Naive B cell (primary cell): ENCODE measurements around the gene ZNF354C. TPM values are rescaled to one million over a fixed set of nuclear protein-coding genes. Genes with fewer than 3 reads are reported as not detected.

Experiments
- ATAC-seq, 2 donors: fragments of 150-1000 bp; cut with Tn5 transposase; 2 replicates each; pipeline ENCODE4 v1.10.0; 2021; ENCODE audit warnings: low read depth in 2 of 2, mild to moderate bottlenecking in 2 of 2, moderate library complexity in 2 of 2
- DNase-seq: peaks from one replicate; pipeline ENCODE4 v3.0.0; 2022
- H3K27ac Mint-ChIP-seq, 6 donors: one replicate each; pipeline ENCODE4 v1.8.0; 2020 to 2022; ENCODE audit warnings: mild to moderate bottlenecking in 6 of 6, mixed read lengths in 6 of 6, moderate library complexity in 5 of 6, inconsistent platforms in 2 of 6
- H3K27me3 Mint-ChIP-seq, 3 donors: one replicate each; pipeline ENCODE4 v1.8.0; 2021 to 2022; ENCODE audit warnings: mixed read lengths in 3 of 3, mild to moderate bottlenecking in 1 of 3
- H3K36me3 Mint-ChIP-seq, 2 donors: one replicate each; pipeline ENCODE4 v1.8.0; 2020 to 2022; ENCODE audit warnings: mixed read lengths in 2 of 2, inconsistent platforms in 1 of 2, mild to moderate bottlenecking in 1 of 2
- H3K4me1 Mint-ChIP-seq, 3 donors: one replicate each; pipeline ENCODE4 v1.8.0; 2020 to 2022; ENCODE audit warnings: mixed read lengths in 3 of 3, inconsistent platforms in 1 of 3, mild to moderate bottlenecking in 1 of 3, moderate library complexity in 1 of 3
- H3K4me3 Mint-ChIP-seq, 8 donors: one replicate each; pipeline ENCODE4 v1.8.0; 2020 to 2022; ENCODE audit warnings: mild to moderate bottlenecking in 8 of 8, mixed read lengths in 8 of 8, moderate library complexity in 8 of 8, inconsistent platforms in 2 of 8
- H3K9me3 Mint-ChIP-seq, 7 donors: one replicate each; pipeline ENCODE4 v1.8.0; 2020 to 2022; ENCODE audit warnings: mixed read lengths in 7 of 7, mild to moderate bottlenecking in 5 of 7, inconsistent platforms in 2 of 7, moderate library complexity in 1 of 7
- polyA plus RNA-seq, 6 donors: library from polyadenylated mRNA; unstranded; fragments of 300-500 nt; fragmentation: Illumina TruSeq; gene quantifications; one replicate each; pipeline ENCODE4 v1.2.3, GENCODE V29; 2021; ENCODE audit warnings: low read depth in 6 of 6

The ZNF354C gene
- polyA plus RNA-seq: 1 to 10 TPM in 2 of 6 donors, under 1 TPM in 3, not detected in 1; 0.56 to 1.6 (median 0.78) TPM

- Mint-ChIP-seq H3K4me1 (peaks cover 22 to 27% (median 26%) of the 10 kb centered on the region in 3 donors), H3K27me3 (peaks cover 8 to 13% (median 13%) of the 10 kb centered on the region in 3 donors), H3K4me3 (peak within 1 kb of the TSS; percentile 90 to 98 (median 94)), H3K9me3 (peaks cover 5 to 27% (median 18%) of the 10 kb centered on the region in 7 donors), H3K36me3 (peaks cover 10 to 46% of the 10 kb centered on the region in 2 donors), H3K27ac (peak within 1 kb of the TSS; percentile 73 to 94 (median 87))
- ATAC-seq: peak; percentile 98
- DNase-seq: peak; percentile 86
These were observed at the start of gene ZNF354C for GRCh38 chr5:179060116-179061008. ZNF354C (plus strand) TSS chr5:179060373; CDS start chr5:179062069, 1,696 bp downstream.

GRCh38 chr5:179023528-179024189 lies 36.5 kb upstream of the ZNF354C start, which contains the start of gene ZNF879:
ZNF879 (plus strand) TSS chr5:179023804; CDS start chr5:179025005, 1,201 bp downstream.
- ATAC-seq (peak; percentile 93), DNase-seq (peak; percentile 93)
- peaks cover 7 to 10% (median 8%) of the 10 kb centered on the region in 3 donors for H3K27me3 Mint-ChIP-seq
- peaks cover 27 to 29% of the 10 kb centered on the region in 2 donors for H3K36me3 Mint-ChIP-seq
- peak within 1 kb of the TSS; percentile 87 to 99 (median 96) for H3K4me3 Mint-ChIP-seq
- peaks cover 10 to 28% (median 15%) of the 10 kb centered on the region in 7 donors for H3K9me3 Mint-ChIP-seq
- peak within 1 kb of the TSS; percentile 57 to 96 (median 86) for H3K27ac Mint-ChIP-seq
- peaks cover 3 to 17% (median 14%) of the 10 kb centered on the region in 3 donors for H3K4me1 Mint-ChIP-seq

GRCh38 chr5:179033004-179033580 lies 27.1 kb upstream of the ZNF354C start:
- peak overlapping the region in 1 of 8 donors; percentile 5 for H3K4me3 Mint-ChIP-seq
- DNase-seq (no peak), ATAC-seq (no peak)
- no peaks in the 10 kb centered on the region for H3K27me3 Mint-ChIP-seq
- H3K9me3 Mint-ChIP-seq: peaks cover 35 to 97% (median 92%) of the 10 kb centered on the region in 7 donors
- no peaks in the 10 kb centered on the region for H3K4me1 Mint-ChIP-seq
- no peak overlapping the region for H3K27ac Mint-ChIP-seq
- peaks cover 61 to 77% of the 10 kb centered on the region in 2 donors for H3K36me3 Mint-ChIP-seq

- H3K4me1 Mint-ChIP-seq: peaks cover 0 to 5% (median 0%) of the 10 kb centered on the region in 3 donors
- DNase-seq (no peak), ATAC-seq (no peak)
- no peak overlapping the region for H3K27ac Mint-ChIP-seq
- peaks cover 10 to 83% (median 51%) of the 10 kb centered on the region in 7 donors for H3K9me3 Mint-ChIP-seq
- H3K4me3 Mint-ChIP-seq: no peak overlapping the region
- H3K27me3 Mint-ChIP-seq: peaks cover 0 to 22% (median 17%) of the 10 kb centered on the region in 3 donors
- peaks cover 5 to 30% of the 10 kb centered on the region in 2 donors for H3K36me3 Mint-ChIP-seq
These were observed 15.4 kb upstream of the ZNF354C start for GRCh38 chr5:179044765-179045164.

GRCh38 chr5:179051784-179052183 lies 8.4 kb upstream of the ZNF354C start:
- peaks cover 9 to 55% (median 34%) of the 10 kb centered on the region in 7 donors for H3K9me3 Mint-ChIP-seq
- H3K27ac Mint-ChIP-seq: no peak overlapping the region
- H3K4me1 Mint-ChIP-seq: peaks cover 0 to 5% (median 0%) of the 10 kb centered on the region in 3 donors
- peaks cover 0 to 13% of the 10 kb centered on the region in 2 donors for H3K36me3 Mint-ChIP-seq
- H3K4me3 Mint-ChIP-seq: no peak overlapping the region
- H3K27me3 Mint-ChIP-seq: peaks cover 8 to 29% (median 22%) of the 10 kb centered on the region in 3 donors
- ATAC-seq (no peak), DNase-seq (no peak)

- Mint-ChIP-seq H3K4me1 (no peaks in the 10 kb centered on the region), H3K27me3 (peaks cover 8 to 27% (median 24%) of the 10 kb centered on the region in 3 donors), H3K36me3 (peaks cover 0 to 13% of the 10 kb centered on the region in 2 donors), H3K4me3 (no peak overlapping the region), H3K27ac (no peak overlapping the region), H3K9me3 (peaks cover 1 to 42% (median 19%) of the 10 kb centered on the region in 7 donors)
- DNase-seq: no peak
- no peak for ATAC-seq
These were observed 6.0 kb upstream of the ZNF354C start for GRCh38 chr5:179054036-179054785.

GRCh38 chr5:179054876-179055275 lies 5.3 kb upstream of the ZNF354C start:
- DNase-seq (no peak), ATAC-seq (no peak)
- Mint-ChIP-seq H3K4me3 (no peak overlapping the region), H3K36me3 (peaks cover 0 to 19% of the 10 kb centered on the region in 2 donors), H3K27me3 (peaks cover 8 to 27% (median 24%) of the 10 kb centered on the region in 3 donors), H3K9me3 (peaks cover 4 to 44% (median 21%) of the 10 kb centered on the region in 7 donors), H3K27ac (no peak overlapping the region), H3K4me1 (peaks cover 5 to 6% (median 6%) of the 10 kb centered on the region in 3 donors)

- H3K27ac Mint-ChIP-seq: no peak overlapping the region
- ATAC-seq (no peak), DNase-seq (no peak)
- peaks cover 8 to 11% (median 10%) of the 10 kb centered on the region in 3 donors for H3K4me1 Mint-ChIP-seq
- peaks cover 8 to 27% (median 24%) of the 10 kb centered on the region in 3 donors for H3K27me3 Mint-ChIP-seq
- no peak overlapping the region for H3K4me3 Mint-ChIP-seq
- H3K36me3 Mint-ChIP-seq: peaks cover 0 to 22% of the 10 kb centered on the region in 2 donors
- peaks cover 4 to 40% (median 19%) of the 10 kb centered on the region in 7 donors for H3K9me3 Mint-ChIP-seq
These were observed 4.7 kb upstream of the ZNF354C start for GRCh38 chr5:179055436-179055835.

- Mint-ChIP-seq H3K9me3 (peaks cover 4 to 36% (median 16%) of the 10 kb centered on the region in 7 donors), H3K27ac (no peak overlapping the region)
- ATAC-seq: no peak
These were observed 4.3 kb upstream of the ZNF354C start for GRCh38 chr5:179055841-179056240.

GRCh38 chr5:179061025-179061424 lies 852 bp downstream of the ZNF354C start:
- Mint-ChIP-seq H3K27me3 (peaks cover 5 to 11% (median 10%) of the 10 kb centered on the region in 3 donors), H3K9me3 (peaks cover 5 to 28% (median 25%) of the 10 kb centered on the region in 7 donors), H3K4me3 (peak overlapping the region; percentile 90 to 98 (median 94)), H3K36me3 (peaks cover 15 to 52% of the 10 kb centered on the region in 2 donors), H3K27ac (peak overlapping the region in 1 of 6 donors; percentile 54), H3K4me1 (peaks cover 22 to 27% (median 26%) of the 10 kb centered on the region in 3 donors)
- DNase-seq (no peak), ATAC-seq (no peak)

More at GRCh38 chr5:179055841-179056240, 4.3 kb upstream of the ZNF354C start:
- H3K4me3 Mint-ChIP-seq: no peak overlapping the region
- DNase-seq: no peak
- peaks cover 0 to 22% of the 10 kb centered on the region in 2 donors for H3K36me3 Mint-ChIP-seq
- H3K27me3 Mint-ChIP-seq: peaks cover 8 to 27% (median 24%) of the 10 kb centered on the region in 3 donors
- peaks cover 8 to 14% (median 10%) of the 10 kb centered on the region in 3 donors for H3K4me1 Mint-ChIP-seq

- Mint-ChIP-seq H3K9me3 (peaks cover 6 to 55% (median 43%) of the 10 kb centered on the region in 7 donors), H3K27ac (peak overlapping the region in 2 of 6 donors; percentile 29 to 67), H3K4me3 (peak overlapping the region in 1 of 8 donors; percentile 58), H3K36me3 (peaks cover 48 to 60% of the 10 kb centered on the region in 2 donors), H3K4me1 (peaks cover 12 to 18% (median 14%) of the 10 kb centered on the region in 3 donors), H3K27me3 (no peaks in the 10 kb centered on the region)
- no peak for ATAC-seq
- DNase-seq: no peak
These were observed 5.5 kb downstream of the ZNF354C start for GRCh38 chr5:179065703-179066102.
